ENCODE results near the gene ST6GALNAC3. TPM values are rescaled to one million over a fixed set of nuclear protein-coding genes. Genes with fewer than 3 reads are reported as not detected.

The ST6GALNAC3 gene
- total RNA-seq, 2 experiments from 2014 or later, result 3.0 to 3.5 TPM

GRCh38 chr1:76593618-76594017 lies 519.1 kb downstream of the ST6GALNAC3 start:
- Mint-ChIP-seq H3K4me3 (no peak overlapping the region), H3K27ac (no peak overlapping the region), H3K27me3 (no peaks in the 10 kb centered on the region), H3K36me3 (no peaks in the 10 kb centered on the region), H3K9me3 (peaks cover 6% of the 10 kb centered on the region), H3K4me1 (no peaks in the 10 kb centered on the region)
- no peak for DNase-seq

GRCh38 chr1:76595024-76595423 lies 520.5 kb downstream of the ST6GALNAC3 start:
- H3K4me3 Mint-ChIP-seq, result no peak overlapping the region
- H3K9me3 Mint-ChIP-seq, result peaks cover 6% of the 10 kb centered on the region
- DNase-seq, result no peak
- H3K36me3 Mint-ChIP-seq, result no peaks in the 10 kb centered on the region
- H3K4me1 Mint-ChIP-seq, result no peaks in the 10 kb centered on the region
- no peak overlapping the region for H3K27ac Mint-ChIP-seq
- H3K27me3 Mint-ChIP-seq, result no peaks in the 10 kb centered on the region

- Mint-ChIP-seq H3K9me3 (no peaks in the 10 kb centered on the region), H3K27me3 (no peaks in the 10 kb centered on the region), H3K4me3 (no peak overlapping the region), H3K27ac (no peak overlapping the region), H3K36me3 (no peaks in the 10 kb centered on the region), H3K4me1 (no peaks in the 10 kb centered on the region)
- no peak for DNase-seq
Observed at GRCh38 chr1:76601465-76601864, 526.9 kb downstream of the ST6GALNAC3 start.

GRCh38 chr1:76607717-76608116 lies 533.2 kb downstream of the ST6GALNAC3 start:
- Mint-ChIP-seq H3K4me1 (no peaks in the 10 kb centered on the region), H3K9me3 (no peaks in the 10 kb centered on the region), H3K27me3 (no peaks in the 10 kb centered on the region), H3K27ac (no peak overlapping the region), H3K36me3 (no peaks in the 10 kb centered on the region), H3K4me3 (no peak overlapping the region)
- DNase-seq, result no peak

GRCh38 chr1:76611770-76612445 lies 537.4 kb downstream of the ST6GALNAC3 start:
- Mint-ChIP-seq H3K4me3 (no peak overlapping the region), H3K27me3 (no peaks in the 10 kb centered on the region), H3K36me3 (peaks cover 3% of the 10 kb centered on the region), H3K9me3 (no peaks in the 10 kb centered on the region), H3K27ac (no peak overlapping the region), H3K4me1 (no peaks in the 10 kb centered on the region)
- no peak for DNase-seq

- no peak overlapping the region for H3K27ac Mint-ChIP-seq
- no peaks in the 10 kb centered on the region for H3K9me3 Mint-ChIP-seq
- H3K4me1 Mint-ChIP-seq, result no peaks in the 10 kb centered on the region
- no peaks in the 10 kb centered on the region for H3K27me3 Mint-ChIP-seq
- H3K36me3 Mint-ChIP-seq, result peaks cover 3% of the 10 kb centered on the region
- no peak for DNase-seq
- no peak overlapping the region for H3K4me3 Mint-ChIP-seq
Observed at GRCh38 chr1:76613886-76614285, 539.3 kb downstream of the ST6GALNAC3 start.

- no peak overlapping the region for H3K4me3 Mint-ChIP-seq
- no peaks in the 10 kb centered on the region for H3K4me1 Mint-ChIP-seq
- no peaks in the 10 kb centered on the region for H3K9me3 Mint-ChIP-seq
- DNase-seq, result no peak
- no peak overlapping the region for H3K27ac Mint-ChIP-seq
- peaks cover 3% of the 10 kb centered on the region for H3K36me3 Mint-ChIP-seq
- no peaks in the 10 kb centered on the region for H3K27me3 Mint-ChIP-seq
Observed at GRCh38 chr1:76615253-76616035, 540.9 kb downstream of the ST6GALNAC3 start.

- Mint-ChIP-seq H3K36me3 (peaks cover 3% of the 10 kb centered on the region), H3K9me3 (no peaks in the 10 kb centered on the region), H3K4me1 (no peaks in the 10 kb centered on the region), H3K27me3 (no peaks in the 10 kb centered on the region), H3K27ac (no peak overlapping the region), H3K4me3 (no peak overlapping the region)
- no peak for DNase-seq
Observed at GRCh38 chr1:76620371-76620770, 545.8 kb downstream of the ST6GALNAC3 start.

- no peaks in the 10 kb centered on the region for H3K4me1 Mint-ChIP-seq
- H3K9me3 Mint-ChIP-seq, result no peaks in the 10 kb centered on the region
- H3K27ac Mint-ChIP-seq, result no peak overlapping the region
- H3K4me3 Mint-ChIP-seq, result no peak overlapping the region
- peaks cover 4% of the 10 kb centered on the region for H3K36me3 Mint-ChIP-seq
- no peak for DNase-seq
- peaks cover 4% of the 10 kb centered on the region for H3K27me3 Mint-ChIP-seq
Observed at GRCh38 chr1:76622774-76623528, 548.4 kb downstream of the ST6GALNAC3 start.

GRCh38 chr1:76625886-76626678 lies 551.5 kb downstream of the ST6GALNAC3 start:
- peaks cover 6% of the 10 kb centered on the region for H3K36me3 Mint-ChIP-seq
- no peak overlapping the region for H3K4me3 Mint-ChIP-seq
- no peaks in the 10 kb centered on the region for H3K9me3 Mint-ChIP-seq
- no peaks in the 10 kb centered on the region for H3K4me1 Mint-ChIP-seq
- H3K27ac Mint-ChIP-seq, result no peak overlapping the region
- DNase-seq, result no peak
- H3K27me3 Mint-ChIP-seq, result peaks cover 4% of the 10 kb centered on the region

GRCh38 chr1:76627498-76627897 lies 553.0 kb downstream of the ST6GALNAC3 start:
- Mint-ChIP-seq H3K27ac (no peak overlapping the region), H3K9me3 (no peaks in the 10 kb centered on the region), H3K36me3 (peaks cover 6% of the 10 kb centered on the region), H3K4me3 (no peak overlapping the region), H3K4me1 (no peaks in the 10 kb centered on the region), H3K27me3 (peaks cover 4% of the 10 kb centered on the region)
- no peak for DNase-seq

- Mint-ChIP-seq H3K36me3 (peaks cover 6% of the 10 kb centered on the region), H3K4me1 (no peaks in the 10 kb centered on the region), H3K27me3 (peaks cover 4% of the 10 kb centered on the region), H3K27ac (no peak overlapping the region), H3K9me3 (no peaks in the 10 kb centered on the region), H3K4me3 (no peak overlapping the region)
- DNase-seq, result no peak
Observed at GRCh38 chr1:76627901-76628300, 553.4 kb downstream of the ST6GALNAC3 start.

- H3K9me3 Mint-ChIP-seq, result no peaks in the 10 kb centered on the region
- no peak overlapping the region for H3K27ac Mint-ChIP-seq
- H3K27me3 Mint-ChIP-seq, result no peaks in the 10 kb centered on the region
- H3K4me1 Mint-ChIP-seq, result peaks cover 2% of the 10 kb centered on the region
- peaks cover 2% of the 10 kb centered on the region for H3K36me3 Mint-ChIP-seq
- no peak for DNase-seq
- no peak overlapping the region for H3K4me3 Mint-ChIP-seq
Observed at GRCh38 chr1:76632136-76632535, 557.6 kb downstream of the ST6GALNAC3 start.

GRCh38 chr1:76635784-76636183 lies 561.2 kb downstream of the ST6GALNAC3 start:
- no peak overlapping the region for H3K27ac Mint-ChIP-seq
- peaks cover 2% of the 10 kb centered on the region for H3K4me1 Mint-ChIP-seq
- no peaks in the 10 kb centered on the region for H3K36me3 Mint-ChIP-seq
- no peak for DNase-seq
- H3K27me3 Mint-ChIP-seq, result no peaks in the 10 kb centered on the region
- no peaks in the 10 kb centered on the region for H3K9me3 Mint-ChIP-seq
- H3K4me3 Mint-ChIP-seq, result no peak overlapping the region

- Mint-ChIP-seq H3K9me3 (peaks cover 2% of the 10 kb centered on the region), H3K27ac (no peak overlapping the region), H3K36me3 (no peaks in the 10 kb centered on the region), H3K4me1 (peaks cover 2% of the 10 kb centered on the region), H3K4me3 (no peak overlapping the region), H3K27me3 (no peaks in the 10 kb centered on the region)
- no peak for DNase-seq
Observed at GRCh38 chr1:76639181-76639580, 564.6 kb downstream of the ST6GALNAC3 start.
